Esophagus muscularis mucosa (tissue), 4 donors: ENCODE results near the gene FTO.

ENCODE experiments used
- EP300 ChIP-seq: sonication (generic); formaldehyde crosslinking; IDR thresholded peaks from one replicate; pipeline ENCODE4 v1.6.1; 2017; ENCODE audit warnings: antibody characterized with exemption
- POLR2A ChIP-seq: fragments of 450-650 bp; IDR thresholded peaks from one replicate; pipeline ENCODE4 v1.6.1; 2017; ENCODE audit warnings: antibody characterized with exemption, moderate library complexity, mild to moderate bottlenecking, low read depth
- POLR2AphosphoS5 ChIP-seq, 2 donors: sonication (generic); formaldehyde crosslinking; IDR thresholded peaks; one replicate each; pipeline ENCODE4 v1.6.1; 2017; ENCODE audit warnings: antibody characterized with exemption in 2 of 2
- TF ChIP-seq, protein P1 (sequence below), 3 experiments: fragments of 200-600 bp in 2 of 3; fragments of 450-650 bp in 1 of 3; sonication (generic) in 2 of 3; IDR thresholded peaks; one replicate each; pipeline ENCODE4 v1.5.1; 2017 to 2019; ENCODE audit warnings: antibody characterized with exemption in 3 of 3, mild to moderate bottlenecking in 2 of 3, moderate library complexity in 1 of 3

DNA sequence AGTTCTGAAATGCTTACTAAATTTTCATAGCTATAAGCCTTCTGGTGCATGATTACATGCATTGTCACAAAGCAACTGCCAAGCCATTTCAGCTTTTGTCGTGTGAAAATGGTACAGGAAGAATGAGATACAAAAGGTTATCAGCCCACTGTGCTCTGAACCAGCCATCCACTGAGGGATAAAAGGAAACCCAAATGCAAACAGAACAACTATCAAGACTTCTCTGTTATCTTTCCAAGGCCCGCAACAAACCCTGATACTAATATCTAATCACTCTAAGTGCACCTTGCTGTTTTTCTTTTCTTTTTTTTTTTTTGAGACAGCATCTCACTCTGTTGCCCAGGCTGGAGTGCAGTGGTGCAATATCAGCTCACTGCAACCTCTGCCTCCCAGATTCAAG, 109.0 kb downstream of the FTO start:
- TF ChIP-seq POLR2AphosphoS5 (IDR thresholded peaks at IDR 0.05) = no peak
- TF ChIP-seq EP300 = no peak
- TF ChIP-seq, protein P1, sequence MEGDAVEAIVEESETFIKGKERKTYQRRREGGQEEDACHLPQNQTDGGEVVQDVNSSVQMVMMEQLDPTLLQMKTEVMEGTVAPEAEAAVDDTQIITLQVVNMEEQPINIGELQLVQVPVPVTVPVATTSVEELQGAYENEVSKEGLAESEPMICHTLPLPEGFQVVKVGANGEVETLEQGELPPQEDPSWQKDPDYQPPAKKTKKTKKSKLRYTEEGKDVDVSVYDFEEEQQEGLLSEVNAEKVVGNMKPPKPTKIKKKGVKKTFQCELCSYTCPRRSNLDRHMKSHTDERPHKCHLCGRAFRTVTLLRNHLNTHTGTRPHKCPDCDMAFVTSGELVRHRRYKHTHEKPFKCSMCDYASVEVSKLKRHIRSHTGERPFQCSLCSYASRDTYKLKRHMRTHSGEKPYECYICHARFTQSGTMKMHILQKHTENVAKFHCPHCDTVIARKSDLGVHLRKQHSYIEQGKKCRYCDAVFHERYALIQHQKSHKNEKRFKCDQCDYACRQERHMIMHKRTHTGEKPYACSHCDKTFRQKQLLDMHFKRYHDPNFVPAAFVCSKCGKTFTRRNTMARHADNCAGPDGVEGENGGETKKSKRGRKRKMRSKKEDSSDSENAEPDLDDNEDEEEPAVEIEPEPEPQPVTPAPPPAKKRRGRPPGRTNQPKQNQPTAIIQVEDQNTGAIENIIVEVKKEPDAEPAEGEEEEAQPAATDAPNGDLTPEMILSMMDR (IDR thresholded peaks at IDR 0.05) = no peak
- TF ChIP-seq POLR2A = no peak
